SU-DHL-6 (cell line): ENCODE data around the gene WFIKKN1.

Source experiments
- EZH2phosphoT487 ChIP-seq: fragments of 200-600 bp; sonication (generic), shearing (Covaris generic); conservative IDR thresholded peaks from 2 replicates; pipeline ENCODE4 v1.6.1; 2018; ENCODE audit warnings: mild to moderate bottlenecking, antibody characterized with exemption, low read length, moderate library complexity, mixed read lengths
- TF ChIP-seq, protein P1 (sequence below): fragments of 200-600 bp; sonication (generic); IDR thresholded peaks from one replicate; pipeline ENCODE4 v1.5.1; 2017; ENCODE audit warnings: antibody characterized with exemption, mild to moderate bottlenecking, low read length, moderate library complexity; ENCODE audit not compliant: insufficient read depth, poor library complexity, severe bottlenecking

DNA sequence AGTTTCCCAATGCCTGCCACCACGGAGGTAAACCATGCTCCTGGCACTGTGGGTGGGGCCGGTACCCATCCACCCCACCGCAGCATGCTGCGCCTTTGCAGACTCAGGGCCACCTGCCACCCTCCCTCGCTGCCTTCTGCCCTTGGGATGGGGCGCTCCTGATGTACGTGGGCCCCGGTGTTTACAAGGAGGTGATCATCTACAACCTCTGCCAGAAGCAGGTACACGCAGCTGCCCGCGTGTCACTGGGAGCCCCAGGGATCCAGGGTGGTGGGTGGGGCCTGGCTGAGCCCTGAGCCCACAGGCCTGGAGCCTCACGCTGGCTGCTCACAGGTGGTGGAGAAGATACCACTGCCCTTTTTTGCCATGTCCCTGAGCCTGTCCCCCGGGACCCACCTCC is 35.8 kb downstream of the WFIKKN1 start:
- TF ChIP-seq, protein P1, sequence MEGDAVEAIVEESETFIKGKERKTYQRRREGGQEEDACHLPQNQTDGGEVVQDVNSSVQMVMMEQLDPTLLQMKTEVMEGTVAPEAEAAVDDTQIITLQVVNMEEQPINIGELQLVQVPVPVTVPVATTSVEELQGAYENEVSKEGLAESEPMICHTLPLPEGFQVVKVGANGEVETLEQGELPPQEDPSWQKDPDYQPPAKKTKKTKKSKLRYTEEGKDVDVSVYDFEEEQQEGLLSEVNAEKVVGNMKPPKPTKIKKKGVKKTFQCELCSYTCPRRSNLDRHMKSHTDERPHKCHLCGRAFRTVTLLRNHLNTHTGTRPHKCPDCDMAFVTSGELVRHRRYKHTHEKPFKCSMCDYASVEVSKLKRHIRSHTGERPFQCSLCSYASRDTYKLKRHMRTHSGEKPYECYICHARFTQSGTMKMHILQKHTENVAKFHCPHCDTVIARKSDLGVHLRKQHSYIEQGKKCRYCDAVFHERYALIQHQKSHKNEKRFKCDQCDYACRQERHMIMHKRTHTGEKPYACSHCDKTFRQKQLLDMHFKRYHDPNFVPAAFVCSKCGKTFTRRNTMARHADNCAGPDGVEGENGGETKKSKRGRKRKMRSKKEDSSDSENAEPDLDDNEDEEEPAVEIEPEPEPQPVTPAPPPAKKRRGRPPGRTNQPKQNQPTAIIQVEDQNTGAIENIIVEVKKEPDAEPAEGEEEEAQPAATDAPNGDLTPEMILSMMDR, result no peak
- no peak for TF ChIP-seq EZH2phosphoT487
